ENCODE results near the gene ATP2B3.

The ATP2B3 gene

DNA sequence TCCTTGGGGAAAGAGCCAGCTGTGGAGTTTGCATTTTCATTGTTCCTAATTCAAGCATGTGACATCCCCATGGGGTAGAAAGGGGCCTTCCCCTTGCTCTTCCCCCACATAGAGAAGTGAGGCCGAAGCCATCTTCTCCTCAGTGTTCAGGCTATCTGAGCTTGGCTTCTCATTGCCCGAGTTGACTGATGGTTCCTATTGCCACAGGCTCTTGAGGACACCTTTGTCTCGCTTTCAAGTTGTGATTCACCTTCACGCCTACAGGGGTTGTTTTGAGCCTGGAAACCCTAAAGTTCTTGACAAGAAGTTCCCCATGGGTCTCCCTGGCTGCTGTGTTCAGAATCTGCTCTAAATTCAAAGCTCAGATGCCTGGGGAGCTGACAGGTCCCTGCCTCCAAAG is 56.5 kb downstream of the ATP2B3 start:
- POLR2A ChIA-PET = interaction anchor here (0.5 kb wide), 1 partner anchor 194 kb away, joined by 3 read pairs; no protein-coding TSS in a partner anchor
- CTCF ChIA-PET = interaction anchor here (1.0 to 2.0 kb wide), 2 partner anchors 24 to 35 kb away, joined by 3 to 5 read pairs; no protein-coding TSS in a partner anchor
- no peak for DNase-seq (ENCODE audit: extremely low spot score)
- TF ChIP-seq FOXM1 (IDR thresholded peaks at IDR 0.05; ENCODE audit: borderline replicate concordance) (no peak), ZNF384 (IDR thresholded peaks at IDR 0.05) (no peak), BHLHE40 (IDR thresholded peaks at IDR 0.05; ENCODE audit: borderline replicate concordance) (no peak), HDGF (IDR thresholded peaks at IDR 0.05; ENCODE audit: borderline replicate concordance) (no peak), NFRKB (IDR thresholded peaks at IDR 0.05) (no peak), SUZ12 (IDR thresholded peaks at IDR 0.05) (no peak), L3MBTL2 (conservative IDR thresholded peaks at IDR 0.05) (no peak), CTBP1 (IDR thresholded peaks at IDR 0.05; ENCODE audit: borderline replicate concordance) (no peak), SP1 (IDR thresholded peaks at IDR 0.05) (no peak), FOXA1 (IDR thresholded peaks at IDR 0.05) (no peak), FOXK2 (IDR thresholded peaks at IDR 0.05) (no peak), ELF4 (IDR thresholded peaks at IDR 0.05) (no peak), LEF1 (IDR thresholded peaks at IDR 0.05; ENCODE audit: borderline replicate concordance) (no peak), ARNT (IDR thresholded peaks at IDR 0.05) (no peak), TARDBP (IDR thresholded peaks at IDR 0.05) (no peak)
- TF ChIP-seq, protein P1, sequence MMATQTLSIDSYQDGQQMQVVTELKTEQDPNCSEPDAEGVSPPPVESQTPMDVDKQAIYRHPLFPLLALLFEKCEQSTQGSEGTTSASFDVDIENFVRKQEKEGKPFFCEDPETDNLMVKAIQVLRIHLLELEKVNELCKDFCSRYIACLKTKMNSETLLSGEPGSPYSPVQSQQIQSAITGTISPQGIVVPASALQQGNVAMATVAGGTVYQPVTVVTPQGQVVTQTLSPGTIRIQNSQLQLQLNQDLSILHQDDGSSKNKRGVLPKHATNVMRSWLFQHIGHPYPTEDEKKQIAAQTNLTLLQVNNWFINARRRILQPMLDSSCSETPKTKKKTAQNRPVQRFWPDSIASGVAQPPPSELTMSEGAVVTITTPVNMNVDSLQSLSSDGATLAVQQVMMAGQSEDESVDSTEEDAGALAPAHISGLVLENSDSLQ (IDR thresholded peaks at IDR 0.05) = no peak

DNA sequence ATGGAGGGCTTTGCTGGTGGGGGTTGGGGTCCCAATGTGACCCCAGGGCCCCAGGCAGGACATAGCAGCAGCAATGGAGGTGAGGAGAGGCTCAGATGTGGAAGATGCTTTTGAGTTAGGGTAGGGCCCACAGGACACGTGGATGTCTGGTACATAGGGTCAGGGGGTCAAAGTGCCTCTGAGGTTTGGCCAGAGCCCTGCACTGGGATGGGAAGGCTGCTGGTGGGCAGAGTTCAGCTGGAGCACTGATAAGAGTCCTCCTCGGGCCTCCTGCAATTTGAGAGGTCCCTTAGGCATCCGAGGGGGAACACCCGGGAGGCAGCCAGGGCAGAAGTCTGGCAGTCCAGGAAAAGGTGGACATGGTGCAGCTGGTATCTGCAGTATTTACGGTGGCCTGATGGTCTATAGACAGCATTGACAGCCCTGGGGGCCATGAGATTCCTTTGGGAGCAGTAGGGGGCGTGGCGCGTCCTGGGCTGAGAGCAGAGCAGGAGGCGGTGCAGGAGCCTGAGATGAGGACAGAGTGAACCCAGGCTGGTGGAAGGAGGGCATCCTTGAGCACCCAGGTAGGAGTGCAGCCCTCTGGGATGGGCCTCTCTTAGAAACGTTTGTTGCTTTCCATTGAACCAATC is 58.9 kb downstream of the ATP2B3 start:
- no peak for TF ChIP-seq LEF1 (IDR thresholded peaks at IDR 0.05; ENCODE audit: borderline replicate concordance)
- no peak for TF ChIP-seq FOXA1 (IDR thresholded peaks at IDR 0.05)
- TF ChIP-seq, protein P1 (IDR thresholded peaks at IDR 0.05) = no peak
- no peak for TF ChIP-seq SP1 (IDR thresholded peaks at IDR 0.05)
- no peak for TF ChIP-seq CTBP1 (IDR thresholded peaks at IDR 0.05; ENCODE audit: borderline replicate concordance)
- TF ChIP-seq HDGF (IDR thresholded peaks at IDR 0.05; ENCODE audit: borderline replicate concordance) = no peak
- CTCF ChIA-PET = interaction anchor here (0.9 kb wide), 1 partner anchor 60 kb away, joined by 3 read pairs; no protein-coding TSS in a partner anchor

DNA sequence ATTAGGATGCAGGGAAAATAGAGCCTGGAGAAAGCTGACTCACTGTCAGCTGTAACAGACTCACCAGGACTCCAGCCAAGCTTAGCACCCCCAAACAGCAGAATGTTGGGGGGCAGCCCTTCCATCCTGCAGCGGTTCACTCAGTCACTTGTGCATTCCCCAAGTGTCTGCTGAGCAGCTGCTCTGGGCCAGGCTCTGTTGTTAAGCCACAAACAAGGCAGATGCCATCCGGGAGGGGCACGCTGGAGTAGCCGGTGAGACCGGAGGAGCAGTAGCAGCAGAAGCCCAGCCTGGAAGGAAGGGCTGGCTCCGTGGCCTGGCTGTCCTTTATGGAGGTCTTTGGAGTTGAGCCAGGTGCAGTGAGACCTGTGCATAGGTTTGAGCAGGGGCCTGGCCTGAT is 59.5 kb downstream of the ATP2B3 start:
- no peak for DNase-seq (ENCODE audit: extremely low spot score)
- TF ChIP-seq ARNT (IDR thresholded peaks at IDR 0.05) (no peak), SUZ12 (IDR thresholded peaks at IDR 0.05) (no peak), FOXK2 (IDR thresholded peaks at IDR 0.05) (no peak), L3MBTL2 (conservative IDR thresholded peaks at IDR 0.05) (no peak), NFRKB (IDR thresholded peaks at IDR 0.05) (no peak), BHLHE40 (IDR thresholded peaks at IDR 0.05; ENCODE audit: borderline replicate concordance) (no peak)
- CTCF ChIA-PET = interaction anchor here (0.8 to 0.9 kb wide), 3 partner anchors 27 to 91 kb away, joined by 3 read pairs; no protein-coding TSS in a partner anchor
- POLR2A ChIA-PET = no interaction called here

More for the DNA sequence above, 58.9 kb downstream of the ATP2B3 start:
- no peak for DNase-seq (ENCODE audit: extremely low spot score)
- POLR2A ChIA-PET = no interaction called here

DNA sequence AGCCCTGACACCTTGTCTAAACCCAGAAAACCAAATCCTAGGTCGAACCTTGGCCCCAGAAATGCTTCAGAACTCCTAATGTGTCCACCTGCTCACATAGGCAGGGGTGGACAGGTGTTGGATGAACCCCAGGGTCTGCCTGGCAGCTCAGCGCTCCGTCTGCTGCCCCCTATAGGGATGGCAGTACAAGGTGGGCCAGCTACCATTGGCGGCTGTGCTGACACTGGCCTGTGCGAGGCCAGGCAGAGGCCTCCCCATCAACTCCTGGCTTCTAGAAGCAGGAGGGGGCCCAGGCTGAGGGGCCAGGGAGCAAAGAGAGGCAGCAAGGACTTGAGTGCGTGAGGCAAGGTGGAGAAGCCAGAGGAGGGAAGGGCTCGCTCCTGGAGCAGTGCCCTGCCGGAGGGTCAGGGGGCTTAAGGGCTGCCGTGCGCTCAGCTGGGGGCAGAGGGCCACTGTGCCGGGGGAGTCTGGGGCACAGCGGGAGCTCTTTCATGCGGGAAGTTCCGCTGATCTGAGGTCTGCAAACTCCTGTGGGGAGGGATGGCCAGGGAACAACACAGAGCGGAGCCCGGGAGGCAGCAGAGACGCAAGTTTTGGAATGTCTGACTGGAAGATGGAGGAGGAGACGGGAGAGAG is 60.9 kb downstream of the ATP2B3 start:
- ChIA-PET POLR2A (no interaction called here), CTCF (interaction anchor here (0.6 to 1.9 kb wide), 10 partner anchors 9 to 117 kb away, joined by 3 to 4 read pairs (median 3); no protein-coding TSS in a partner anchor)
- TF ChIP-seq NFRKB (IDR thresholded peaks at IDR 0.05) (no peak), FOXK2 (IDR thresholded peaks at IDR 0.05) (no peak), SUZ12 (IDR thresholded peaks at IDR 0.05) (no peak)
- no peak for DNase-seq (ENCODE audit: extremely low spot score)

DNA sequence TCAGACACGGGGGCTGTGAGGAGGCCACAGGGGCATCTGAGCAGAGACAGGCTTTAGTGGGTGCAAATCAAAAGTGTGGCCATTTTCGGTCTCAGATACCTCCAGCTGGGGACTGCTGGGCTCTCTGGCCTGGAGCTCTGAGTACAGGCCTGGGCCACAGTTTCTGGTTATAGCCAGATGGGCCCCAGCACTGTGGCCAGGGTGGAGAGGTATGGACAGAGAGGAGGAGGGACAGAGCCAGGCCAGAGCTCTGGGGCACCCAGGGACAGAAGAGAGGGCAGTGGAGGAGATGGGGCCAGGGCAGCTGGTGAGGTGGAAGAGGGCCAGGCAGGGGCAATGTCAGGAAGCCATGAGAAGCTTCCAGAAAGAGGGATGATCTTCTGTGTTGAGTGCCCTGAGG is 61.4 kb downstream of the ATP2B3 start:
- no peak for TF ChIP-seq TARDBP (IDR thresholded peaks at IDR 0.05)
- no peak for TF ChIP-seq FOXA1 (IDR thresholded peaks at IDR 0.05)
- TF ChIP-seq, protein P1 (IDR thresholded peaks at IDR 0.05) = no peak
- TF ChIP-seq ELF4 (IDR thresholded peaks at IDR 0.05) = no peak
- TF ChIP-seq HDGF (IDR thresholded peaks at IDR 0.05; ENCODE audit: borderline replicate concordance) = no peak
- TF ChIP-seq FOXM1 (IDR thresholded peaks at IDR 0.05; ENCODE audit: borderline replicate concordance) = no peak
- no peak for TF ChIP-seq SP1 (IDR thresholded peaks at IDR 0.05)
- no peak for TF ChIP-seq BHLHE40 (IDR thresholded peaks at IDR 0.05; ENCODE audit: borderline replicate concordance)
- TF ChIP-seq FOXK2 (IDR thresholded peaks at IDR 0.05) = no peak
- TF ChIP-seq L3MBTL2 (conservative IDR thresholded peaks at IDR 0.05) = no peak
- TF ChIP-seq ZNF384 (IDR thresholded peaks at IDR 0.05) = no peak
- TF ChIP-seq CTBP1 (IDR thresholded peaks at IDR 0.05; ENCODE audit: borderline replicate concordance) = no peak
- no peak for TF ChIP-seq NFRKB (IDR thresholded peaks at IDR 0.05)
- TF ChIP-seq ARNT (IDR thresholded peaks at IDR 0.05) = no peak
- TF ChIP-seq SUZ12 (IDR thresholded peaks at IDR 0.05) = no peak
- TF ChIP-seq LEF1 (IDR thresholded peaks at IDR 0.05; ENCODE audit: borderline replicate concordance) = no peak
- ChIA-PET CTCF (interaction anchor here (0.6 to 1.9 kb wide), 7 partner anchors 11 to 118 kb away, joined by 3 to 4 read pairs (median 3); no protein-coding TSS in a partner anchor), POLR2A (no interaction called here)
- no peak for DNase-seq (ENCODE audit: extremely low spot score)
